ENCODE results near the gene UACA.

UACA gene

GRCh38 chr15:70717237-70717793, 46.0 kb downstream of the UACA start:
- DNase-seq (ENCODE audit: insufficient read length) = no peak
- FAIRE-seq = no peak
- TF ChIP-seq POLR2AphosphoS5 (IDR thresholded peaks at IDR 0.05; ENCODE audit: low read depth, low read length) (no peak), POLR2A (IDR thresholded peaks at IDR 0.05; ENCODE audit: low read depth, low read length) (no peak), TAF1 (IDR thresholded peaks at IDR 0.05; ENCODE audit: borderline replicate concordance, low read depth, low read length) (no peak)

- TF ChIP-seq POLR2AphosphoS5 (IDR thresholded peaks at IDR 0.05; ENCODE audit: low read depth, low read length) (no peak), TAF1 (IDR thresholded peaks at IDR 0.05; ENCODE audit: borderline replicate concordance, low read depth, low read length) (no peak), POLR2A (IDR thresholded peaks at IDR 0.05; ENCODE audit: low read depth, low read length) (no peak)
- DNase-seq (ENCODE audit: insufficient read length) (no peak), FAIRE-seq (no peak)
Measured at GRCh38 chr15:70715840-70716485, 47.4 kb downstream of the UACA start.

- DNase-seq (ENCODE audit: insufficient read length) (no peak), FAIRE-seq (no peak)
- no peak for TF ChIP-seq POLR2AphosphoS5 (IDR thresholded peaks at IDR 0.05; ENCODE audit: low read depth, low read length)
- TF ChIP-seq POLR2A (IDR thresholded peaks at IDR 0.05; ENCODE audit: low read depth, low read length) = no peak
- no peak for TF ChIP-seq TAF1 (IDR thresholded peaks at IDR 0.05; ENCODE audit: borderline replicate concordance, low read depth, low read length)
Measured at GRCh38 chr15:70714565-70714964, 48.8 kb downstream of the UACA start.

- no peak for DNase-seq (ENCODE audit: insufficient read length)
- FAIRE-seq = no peak
- TF ChIP-seq TAF1 (IDR thresholded peaks at IDR 0.05; ENCODE audit: borderline replicate concordance, low read depth, low read length) (no peak), POLR2AphosphoS5 (IDR thresholded peaks at IDR 0.05; ENCODE audit: low read depth, low read length) (no peak), POLR2A (IDR thresholded peaks at IDR 0.05; ENCODE audit: low read depth, low read length) (no peak)
Measured at GRCh38 chr15:70714015-70714414, 49.3 kb downstream of the UACA start.

GRCh38 chr15:70712271-70712670, 51.1 kb downstream of the UACA start:
- FAIRE-seq (no peak), DNase-seq (ENCODE audit: insufficient read length) (no peak)
- TF ChIP-seq TAF1 (IDR thresholded peaks at IDR 0.05; ENCODE audit: borderline replicate concordance, low read depth, low read length) (no peak), POLR2A (IDR thresholded peaks at IDR 0.05; ENCODE audit: low read depth, low read length) (no peak), POLR2AphosphoS5 (IDR thresholded peaks at IDR 0.05; ENCODE audit: low read depth, low read length) (no peak)

GRCh38 chr15:70710714-70711113, 52.6 kb downstream of the UACA start:
- no peak for FAIRE-seq
- TF ChIP-seq POLR2A (IDR thresholded peaks at IDR 0.05; ENCODE audit: low read depth, low read length) (no peak), TAF1 (IDR thresholded peaks at IDR 0.05; ENCODE audit: borderline replicate concordance, low read depth, low read length) (no peak), POLR2AphosphoS5 (IDR thresholded peaks at IDR 0.05; ENCODE audit: low read depth, low read length) (no peak)
- DNase-seq (ENCODE audit: insufficient read length) = no peak

- DNase-seq (ENCODE audit: insufficient read length) (no peak), FAIRE-seq (no peak)
- TF ChIP-seq POLR2AphosphoS5 (IDR thresholded peaks at IDR 0.05; ENCODE audit: low read depth, low read length) (no peak), TAF1 (IDR thresholded peaks at IDR 0.05; ENCODE audit: borderline replicate concordance, low read depth, low read length) (no peak), POLR2A (IDR thresholded peaks at IDR 0.05; ENCODE audit: low read depth, low read length) (no peak)
Measured at GRCh38 chr15:70708839-70709238, 54.5 kb downstream of the UACA start.

- FAIRE-seq = no peak
- no peak for DNase-seq (ENCODE audit: insufficient read length)
- TF ChIP-seq POLR2A (IDR thresholded peaks at IDR 0.05; ENCODE audit: low read depth, low read length) = no peak
Measured at GRCh38 chr15:70707686-70708300, 55.6 kb downstream of the UACA start.

GRCh38 chr15:70704731-70705130, 58.6 kb downstream of the UACA start:
- TF ChIP-seq TAF1 (IDR thresholded peaks at IDR 0.05; ENCODE audit: borderline replicate concordance, low read depth, low read length) (no peak), POLR2A (IDR thresholded peaks at IDR 0.05; ENCODE audit: low read depth, low read length) (no peak), POLR2AphosphoS5 (IDR thresholded peaks at IDR 0.05; ENCODE audit: low read depth, low read length) (no peak)
- no peak for DNase-seq (ENCODE audit: insufficient read length)
- FAIRE-seq = no peak

GRCh38 chr15:70704166-70704565, 59.2 kb downstream of the UACA start:
- no peak for DNase-seq (ENCODE audit: insufficient read length)
- FAIRE-seq = no peak
- TF ChIP-seq POLR2AphosphoS5 (IDR thresholded peaks at IDR 0.05; ENCODE audit: low read depth, low read length) (no peak), POLR2A (IDR thresholded peaks at IDR 0.05; ENCODE audit: low read depth, low read length) (no peak), TAF1 (IDR thresholded peaks at IDR 0.05; ENCODE audit: borderline replicate concordance, low read depth, low read length) (no peak)

GRCh38 chr15:70703096-70703878, 60.1 kb downstream of the UACA start:
- DNase-seq (ENCODE audit: insufficient read length) (no peak), FAIRE-seq (no peak)
- TF ChIP-seq POLR2AphosphoS5 (IDR thresholded peaks at IDR 0.05; ENCODE audit: low read depth, low read length) = no peak
- TF ChIP-seq POLR2A (IDR thresholded peaks at IDR 0.05; ENCODE audit: low read depth, low read length) = no peak
- TF ChIP-seq TAF1 (IDR thresholded peaks at IDR 0.05; ENCODE audit: borderline replicate concordance, low read depth, low read length) = no peak
